Osteocyte (in vitro differentiated cells): ENCODE measurements around the gene RAD54L2. TPM values are rescaled to one million over a fixed set of nuclear protein-coding genes. Genes with fewer than 3 reads are reported as not detected.

Experiments
- DNase-seq: peaks from one replicate; pipeline ENCODE4 v3.0.0; 2021; ENCODE audit warnings: mixed read lengths; ENCODE audit not compliant: unreplicated experiment; ENCODE audit errors: extremely low spot score
- H3K27ac Mint-ChIP-seq: one replicate; pipeline ENCODE4 v1.8.0; 2021; ENCODE audit warnings: mild to moderate bottlenecking, mixed read lengths; ENCODE audit not compliant: unreplicated experiment
- H3K27me3 Mint-ChIP-seq: one replicate; pipeline ENCODE4 v1.8.0; 2021; ENCODE audit warnings: mixed read lengths; ENCODE audit not compliant: unreplicated experiment
- H3K36me3 Mint-ChIP-seq: one replicate; pipeline ENCODE4 v1.8.0; 2021; ENCODE audit warnings: mixed read lengths; ENCODE audit not compliant: unreplicated experiment
- H3K4me1 Mint-ChIP-seq: one replicate; pipeline ENCODE4 v1.8.0; 2021; ENCODE audit warnings: mixed read lengths; ENCODE audit not compliant: unreplicated experiment
- H3K4me3 Mint-ChIP-seq: one replicate; pipeline ENCODE4 v1.8.0; 2021; ENCODE audit warnings: mild to moderate bottlenecking, moderate library complexity, mixed read lengths; ENCODE audit not compliant: unreplicated experiment
- H3K9me3 Mint-ChIP-seq: one replicate; pipeline ENCODE4 v1.8.0; 2021; ENCODE audit warnings: mixed read lengths; ENCODE audit not compliant: unreplicated experiment
- total RNA-seq: library from RNA; stranded (reverse); gene quantifications from 2 replicates; pipeline ENCODE4 v1.2.1, GENCODE V29; 2021
- TF ChIP-seq, protein P1 (sequence below): fragments of 200-600 bp; sonication (generic); IDR thresholded peaks from 2 replicates; pipeline ENCODE4 v1.5.0; 2021; ENCODE audit warnings: antibody characterized with exemption, mild to moderate bottlenecking, moderate library complexity

Gene RAD54L2
- total RNA-seq, 1 donor from 2014 or later = 28.3 TPM

- peaks cover 3% of the 10 kb centered on the region for H3K36me3 Mint-ChIP-seq
- no peak overlapping the region for H3K4me3 Mint-ChIP-seq
- no peaks in the 10 kb centered on the region for H3K27me3 Mint-ChIP-seq
- peaks cover 24% of the 10 kb centered on the region for H3K4me1 Mint-ChIP-seq
- H3K27ac Mint-ChIP-seq = no peak overlapping the region
- H3K9me3 Mint-ChIP-seq = no peaks in the 10 kb centered on the region
- DNase-seq = no peak
- TF ChIP-seq, protein P1, sequence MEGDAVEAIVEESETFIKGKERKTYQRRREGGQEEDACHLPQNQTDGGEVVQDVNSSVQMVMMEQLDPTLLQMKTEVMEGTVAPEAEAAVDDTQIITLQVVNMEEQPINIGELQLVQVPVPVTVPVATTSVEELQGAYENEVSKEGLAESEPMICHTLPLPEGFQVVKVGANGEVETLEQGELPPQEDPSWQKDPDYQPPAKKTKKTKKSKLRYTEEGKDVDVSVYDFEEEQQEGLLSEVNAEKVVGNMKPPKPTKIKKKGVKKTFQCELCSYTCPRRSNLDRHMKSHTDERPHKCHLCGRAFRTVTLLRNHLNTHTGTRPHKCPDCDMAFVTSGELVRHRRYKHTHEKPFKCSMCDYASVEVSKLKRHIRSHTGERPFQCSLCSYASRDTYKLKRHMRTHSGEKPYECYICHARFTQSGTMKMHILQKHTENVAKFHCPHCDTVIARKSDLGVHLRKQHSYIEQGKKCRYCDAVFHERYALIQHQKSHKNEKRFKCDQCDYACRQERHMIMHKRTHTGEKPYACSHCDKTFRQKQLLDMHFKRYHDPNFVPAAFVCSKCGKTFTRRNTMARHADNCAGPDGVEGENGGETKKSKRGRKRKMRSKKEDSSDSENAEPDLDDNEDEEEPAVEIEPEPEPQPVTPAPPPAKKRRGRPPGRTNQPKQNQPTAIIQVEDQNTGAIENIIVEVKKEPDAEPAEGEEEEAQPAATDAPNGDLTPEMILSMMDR = no peak
Measured at GRCh38 chr3:51544011-51544775, 5.7 kb downstream of the RAD54L2 start.

- no peak overlapping the region for H3K27ac Mint-ChIP-seq
Measured at GRCh38 chr3:51547274-51547673, 8.8 kb downstream of the RAD54L2 start.

DNA sequence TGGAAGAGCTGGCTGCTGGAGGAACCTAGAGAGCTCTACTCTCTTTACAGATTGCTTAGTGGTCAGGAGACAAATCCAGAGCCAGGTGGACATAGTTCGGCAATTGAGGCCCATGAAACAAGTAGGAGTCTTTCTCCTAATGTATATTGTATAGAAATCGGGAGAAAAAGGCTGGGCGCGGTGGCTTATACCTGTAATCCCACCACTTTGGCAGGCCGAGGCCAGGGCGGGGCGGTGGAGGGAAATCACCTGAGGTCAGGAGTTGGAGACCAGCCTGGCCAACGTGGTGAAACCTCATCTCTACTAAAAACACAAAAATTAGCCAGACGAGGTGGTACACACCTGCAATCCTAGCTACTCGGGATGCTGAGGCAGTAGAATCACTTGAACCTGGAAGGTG is 10.8 kb downstream of the RAD54L2 start:
- H3K36me3 Mint-ChIP-seq = peaks cover 2% of the 10 kb centered on the region
- H3K27ac Mint-ChIP-seq = no peak overlapping the region
- H3K4me3 Mint-ChIP-seq = no peak overlapping the region
- TF ChIP-seq, protein P1 = no peak
- no peaks in the 10 kb centered on the region for H3K4me1 Mint-ChIP-seq
- no peaks in the 10 kb centered on the region for H3K27me3 Mint-ChIP-seq
- no peaks in the 10 kb centered on the region for H3K9me3 Mint-ChIP-seq
- no peak for DNase-seq

More at GRCh38 chr3:51547274-51547673, 8.8 kb downstream of the RAD54L2 start:
- Mint-ChIP-seq H3K36me3 (peaks cover 3% of the 10 kb centered on the region), H3K4me1 (no peaks in the 10 kb centered on the region), H3K4me3 (no peak overlapping the region), H3K9me3 (no peaks in the 10 kb centered on the region), H3K27me3 (no peaks in the 10 kb centered on the region)
- DNase-seq = no peak
- TF ChIP-seq, protein P1 = no peak

DNA sequence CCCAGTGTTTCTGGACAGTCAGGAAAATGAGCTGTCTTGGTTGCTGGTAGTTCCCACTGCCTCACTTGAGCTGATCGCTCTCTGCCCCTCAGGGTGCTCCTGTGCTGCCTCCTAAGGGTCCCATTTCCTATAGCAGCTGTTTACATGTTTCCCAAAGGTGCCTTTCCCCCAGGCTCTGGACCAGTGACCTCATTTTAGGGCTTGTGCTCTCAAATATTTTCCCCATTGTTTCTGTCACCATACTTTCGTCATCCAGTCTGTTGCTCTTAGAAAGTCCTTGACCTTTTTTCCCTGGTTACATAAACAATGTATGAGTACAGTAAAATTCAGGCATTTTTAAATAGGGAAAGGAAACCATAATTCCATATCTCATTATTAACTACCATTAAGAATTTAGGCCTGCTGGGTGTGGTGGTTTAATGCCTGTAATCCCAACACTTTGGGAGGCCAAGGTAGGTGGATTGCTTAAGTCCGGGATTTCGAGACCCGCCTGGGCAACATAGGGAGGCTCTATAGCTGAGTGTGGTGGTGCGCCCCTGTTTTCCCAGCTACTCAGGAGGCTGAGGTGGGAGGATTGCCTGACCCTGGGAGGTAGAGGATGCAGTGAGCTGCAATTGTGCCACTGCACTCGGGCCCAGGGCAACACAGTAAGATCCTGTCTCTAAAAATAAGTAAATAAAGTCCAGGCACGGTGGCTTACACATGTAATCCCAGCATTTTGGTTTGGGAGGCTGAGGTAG is 11.7 kb downstream of the RAD54L2 start:
- Mint-ChIP-seq H3K27me3 (no peaks in the 10 kb centered on the region), H3K36me3 (peaks cover 2% of the 10 kb centered on the region), H3K4me3 (no peak overlapping the region), H3K27ac (no peak overlapping the region), H3K9me3 (no peaks in the 10 kb centered on the region), H3K4me1 (no peaks in the 10 kb centered on the region)
- TF ChIP-seq, protein P1 = no peak
- DNase-seq = no peak

- Mint-ChIP-seq H3K4me1 (peaks cover 13% of the 10 kb centered on the region), H3K36me3 (peaks cover 10% of the 10 kb centered on the region), H3K27me3 (no peaks in the 10 kb centered on the region), H3K4me3 (no peak overlapping the region), H3K27ac (no peak overlapping the region), H3K9me3 (no peaks in the 10 kb centered on the region)
- TF ChIP-seq, protein P1 = no peak
- DNase-seq = no peak
Measured at GRCh38 chr3:51557993-51558392, 19.5 kb downstream of the RAD54L2 start.
